Left ventricle myocardium inferior (tissue), 1 donor: ENCODE measurements around the gene ZPLD1. TPM values are rescaled to one million over a fixed set of nuclear protein-coding genes. Genes with fewer than 3 reads are reported as not detected.

Experiments used
- DNase-seq: peaks from one replicate; pipeline ENCODE4 v3.0.0-alpha.2; 2020
- H3K27ac ChIP-seq: fragments of 200-600 bp; replicated peaks from 2 replicates; pipeline ENCODE4 v1.8.0; 2021
- H3K27me3 ChIP-seq: fragments of 200-600 bp; 2 replicates; pipeline ENCODE4 v1.8.0; 2021; ENCODE audit warnings: low read depth
- H3K36me3 ChIP-seq: fragments of 200-600 bp; 2 replicates; pipeline ENCODE4 v1.8.0; 2021
- H3K4me1 ChIP-seq: fragments of 200-600 bp; 2 replicates; pipeline ENCODE4 v1.8.0; 2021
- H3K4me3 ChIP-seq: fragments of 200-600 bp; 2 replicates; pipeline ENCODE4 v1.8.0; 2021; ENCODE audit warnings: mild to moderate bottlenecking, moderate library complexity
- H3K9me3 ChIP-seq: fragments of 200-600 bp; replicated peaks from 2 replicates; pipeline ENCODE4 v1.8.0; 2021
- CTCF ChIP-seq: fragments of 200-600 bp; IDR thresholded peaks from 2 replicates; pipeline ENCODE4 v1.8.0; 2021; ENCODE audit warnings: antibody characterized with exemption, mild to moderate bottlenecking, borderline replicate concordance
- intact Hi-C: fragments of 100-400 bp; cut with micrococcal nuclease; formaldehyde crosslinking; loops from one replicate; pipeline ENCODE4 v1.11.0; 2022
- total RNA-seq: library from RNA; stranded (reverse); fragmentation: NEBNext Ultra II Directional; extraction: Animal tissue kit (Norgen Biotek cat#: 25700); gene quantifications from one replicate; pipeline ENCODE4 v1.2.1, GENCODE V29; 2021
- donor health status: DM: no; HTN: yes; CAD: no; lungs with severe emphysema.

Gene ZPLD1
- total RNA-seq, 1 donor from 2014 or later, result not detected

- Histone ChIP-seq H3K27ac (no peak overlapping the region), H3K4me3 (no peak overlapping the region), H3K27me3 (peaks cover 24% of the 10 kb centered on the region), H3K36me3 (no peaks in the 10 kb centered on the region), H3K4me1 (no peaks in the 10 kb centered on the region), H3K9me3 (no peaks in the 10 kb centered on the region)
- no peak for DNase-seq
- intact Hi-C loops, result no loop called here
- no peak for TF ChIP-seq CTCF
These were observed 29.4 kb downstream of the ZPLD1 start for GRCh38 chr3:102464261-102464660.

GRCh38 chr3:102466001-102466400 is 31.2 kb downstream of the ZPLD1 start:
- no peak for DNase-seq
- intact Hi-C loops, result no loop called here

GRCh38 chr3:102470066-102470465 is 35.3 kb downstream of the ZPLD1 start:
- DNase-seq, result no peak
- intact Hi-C loops, result no loop called here
- Histone ChIP-seq H3K36me3 (no peaks in the 10 kb centered on the region), H3K9me3 (no peaks in the 10 kb centered on the region), H3K4me3 (no peak overlapping the region), H3K4me1 (no peaks in the 10 kb centered on the region), H3K27me3 (peaks cover 16% of the 10 kb centered on the region), H3K27ac (no peak overlapping the region)
- no peak for TF ChIP-seq CTCF

More at GRCh38 chr3:102466001-102466400, 31.2 kb downstream of the ZPLD1 start:
- no peaks in the 10 kb centered on the region for H3K36me3 ChIP-seq
- H3K27ac ChIP-seq, result no peak overlapping the region
- H3K9me3 ChIP-seq, result no peaks in the 10 kb centered on the region
- H3K4me1 ChIP-seq, result no peaks in the 10 kb centered on the region
- no peak for TF ChIP-seq CTCF
- H3K4me3 ChIP-seq, result no peak overlapping the region
- H3K27me3 ChIP-seq, result peaks cover 24% of the 10 kb centered on the region

GRCh38 chr3:102471001-102471400 is 36.2 kb downstream of the ZPLD1 start:
- no peak for DNase-seq
- no peaks in the 10 kb centered on the region for H3K36me3 ChIP-seq
- no peaks in the 10 kb centered on the region for H3K4me1 ChIP-seq
- H3K27ac ChIP-seq, result no peak overlapping the region
- intact Hi-C loops, result no loop called here
- no peak for TF ChIP-seq CTCF
- peaks cover 7% of the 10 kb centered on the region for H3K27me3 ChIP-seq
- H3K4me3 ChIP-seq, result no peak overlapping the region
- no peaks in the 10 kb centered on the region for H3K9me3 ChIP-seq

GRCh38 chr3:102471491-102471890 is 36.7 kb downstream of the ZPLD1 start:
- Histone ChIP-seq H3K4me1 (no peaks in the 10 kb centered on the region), H3K4me3 (no peak overlapping the region), H3K9me3 (no peaks in the 10 kb centered on the region), H3K27me3 (peaks cover 2% of the 10 kb centered on the region), H3K36me3 (no peaks in the 10 kb centered on the region), H3K27ac (no peak overlapping the region)
- TF ChIP-seq CTCF, result no peak
- DNase-seq, result no peak
- intact Hi-C loops, result no loop called here

GRCh38 chr3:102473648-102474047 is 38.8 kb downstream of the ZPLD1 start:
- no peak for TF ChIP-seq CTCF
- Histone ChIP-seq H3K4me3 (no peak overlapping the region), H3K9me3 (no peaks in the 10 kb centered on the region), H3K27ac (no peak overlapping the region), H3K36me3 (no peaks in the 10 kb centered on the region), H3K4me1 (no peaks in the 10 kb centered on the region), H3K27me3 (no peaks in the 10 kb centered on the region)
- no peak for DNase-seq
- intact Hi-C loops, result no loop called here
